Adrenal gland (tissue), 12 donors: ENCODE data around the gene ARL10. TPM values are rescaled to one million over a fixed set of nuclear protein-coding genes. Genes with fewer than 3 reads are reported as not detected.

Experiments used
- DNase-seq, 7 donors: peaks; one replicate each; pipeline ENCODE4 v3.0.0-alpha.2; 2019 to 2020
- H3K27ac ChIP-seq, 5 donors: fragments of 200-600 bp; sonication (generic) in 4 of 5; 1 replicate in 3 of 5; 2 replicates in 2 of 5; pipeline versions ENCODE4 v1.5.1 to v1.8.0; 2016 to 2020; ENCODE audit warnings: mild to moderate bottlenecking in 1 of 5
- H3K27me3 ChIP-seq: fragments of 200-600 bp; 2 replicates; pipeline ENCODE4 v1.8.0; 2021
- H3K36me3 ChIP-seq, 2 donors: fragments of 200-600 bp; replicated peaks in 1 of 2; 1 replicate in 1 of 2; 2 replicates in 1 of 2; pipeline versions ENCODE4 v1.5.1 to v1.8.0; 2018 to 2022
- H3K4me1 ChIP-seq, 2 donors: fragments of 200-600 bp; replicated peaks in 1 of 2; 1 replicate in 1 of 2; 2 replicates in 1 of 2; pipeline versions ENCODE4 v1.5.1 to v1.8.0; 2018 to 2021
- H3K4me3 ChIP-seq, 4 donors: fragments of 200-600 bp; sonication (generic) in 3 of 4; one replicate each; pipeline ENCODE4 v1.5.1; 2016 to 2018
- H3K9me3 ChIP-seq, 3 donors: fragments of 200-600 bp; sonication (generic) in 1 of 3; replicated peaks in 1 of 3; 1 replicate in 2 of 3; 2 replicates in 1 of 3; pipeline versions ENCODE4 v1.5.1 to v1.8.0; 2016 to 2021
- CTCF ChIP-seq, 6 experiments: fragments of 450-650 bp in 4 of 6; fragments of 200-600 bp in 2 of 6; sonication (generic) in 1 of 6; IDR thresholded peaks; 1 replicate in 5 of 6; 2 replicates in 1 of 6; pipeline versions ENCODE4 v1.5.1 to v1.8.0; 2016 to 2021; ENCODE audit warnings: antibody characterized with exemption in 6 of 6, mild to moderate bottlenecking in 2 of 6, moderate library complexity in 1 of 6
- POLR2A ChIP-seq, 2 donors: fragments of 450-650 bp; IDR thresholded peaks; one replicate each; pipeline ENCODE4 v1.6.1; 2017; ENCODE audit warnings: antibody characterized with exemption in 2 of 2, mild to moderate bottlenecking in 2 of 2, moderate library complexity in 1 of 2
- WGBS, 4 donors: extraction: QIAGEN DNeasy Blood & Tissue Kit in 2 of 4; methylation state at CpG; one replicate each; pipeline versions ENCODE4 v1.1.5 to v1.1.7; 2013 to 2017; 5-methylcytosine and 5-hydroxymethylcytosine counted together
- intact Hi-C, 2 donors: fragments of 100-400 bp; cut with DNase I; formaldehyde crosslinking; loops; one replicate each; pipeline versions ENCODE4 v1.14.1 to v1.15.0; 2022 to 2023
- polyA plus RNA-seq, 3 donors: library from polyadenylated mRNA; stranded (reverse); fragments of 200-250 nt in 2 of 3; fragments of 350-450 nt in 1 of 3; fragmentation: Illumina TruSeq in 1 of 3; extraction: RNeasy Lipid Tissue Mini Kit (QIAGEN cat#74804) in 1 of 3; gene quantifications; one replicate each; pipeline ENCODE4 v1.2.3, GENCODE V29; 2013 to 2014
- total RNA-seq, 9 donors: library from RNA; depleted of rRNA in 4 of 9; stranded (reverse); fragments of >200 nt in 4 of 9; fragments of 120-200 nt in 1 of 9; fragmentation: NEBNext Ultra II Directional in 1 of 9; extraction: Animal tissue kit (Norgen Biotek cat#: 25700) in 1 of 9; gene quantifications; one replicate each; pipeline versions ENCODE4 v1.1.0 to v1.2.4, GENCODE V29; 2013 to 2023
- donor health status: healthy with polysubstance abuse.
- donor health status: Bipolar disorder and iron deficiency.
- donor health status: DM: yes; HTN: yes; CAD: no.
- donor health status: DM: no; HTN: no; CAD: no.
- donor health status: DM: no; HTN: no; CAD: no.
- donor health status: DM: yes; HTN: yes; CAD: no.

The ARL10 gene
- total and polyA plus RNA-seq, 12 donors, result 1.6 to 8.8 (median 3.2) TPM

DNA sequence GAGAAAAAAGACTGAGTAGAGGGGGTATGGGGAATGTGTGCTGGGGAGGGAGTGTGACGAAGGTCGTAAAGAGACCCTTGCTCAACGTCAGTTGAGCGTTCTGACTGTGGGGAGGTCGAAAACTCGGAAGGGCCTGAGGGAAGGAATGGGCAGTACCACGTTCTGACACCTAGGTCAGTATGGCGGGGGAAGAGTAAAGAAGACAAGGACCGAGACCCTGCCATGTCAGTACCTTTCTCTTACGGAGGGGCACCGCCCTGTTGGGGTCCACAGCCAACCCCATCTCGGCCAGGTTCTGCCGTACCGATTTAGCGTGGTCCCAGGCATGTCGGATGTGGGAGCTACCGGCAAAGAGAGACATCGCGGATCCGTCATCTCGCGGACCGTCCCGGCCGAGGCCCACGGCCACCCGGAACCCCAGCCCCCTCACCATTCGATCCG lies 22.7 kb downstream of the ARL10 start:
- intact Hi-C loops, result loop anchor here in 1 of 2 donors (2.0 kb wide), 1 partner anchor 27 kb away; no protein-coding TSS in a partner anchor
- 0 to 1% (median 0%) methylated on average over 18 to 29 of the region's 29 CpGs for WGBS, 4 donors
- TF ChIP-seq POLR2A (IDR thresholded peaks at IDR 0.05) (no peak), CTCF (IDR thresholded peaks at IDR 0.05) (no peak)
- Histone ChIP-seq H3K4me3 (peak overlapping the region; percentile 17 to 89 (median 73)), H3K27ac (peak overlapping the region in 2 of 5 donors; percentile 96 to 99), H3K4me1 (peaks cover 12 to 24% of the 10 kb centered on the region in 2 donors), H3K36me3 (peaks cover 0 to 46% of the 10 kb centered on the region in 2 donors), H3K27me3 (no peaks in the 10 kb centered on the region), H3K9me3 (no peaks in the 10 kb centered on the region)
- DNase-seq, result peak in 1 of 7 donors; percentile 28

- H3K36me3 ChIP-seq, result peaks cover 0 to 46% of the 10 kb centered on the region in 2 donors
- H3K27me3 ChIP-seq, result no peaks in the 10 kb centered on the region
- no peaks in the 10 kb centered on the region for H3K9me3 ChIP-seq
- H3K4me3 ChIP-seq, result peak within 1 kb of the TSS; percentile 17 to 89 (median 80)
- intact Hi-C loops, result loop anchor here in 1 of 2 donors (2.0 kb wide), 1 partner anchor 26 kb away; no protein-coding TSS in a partner anchor
- WGBS, 4 donors, result 0 to 1% (median 0%) methylated on average over 36 to 47 of the region's 47 CpGs
- peak; percentile 99 to 100 (median 100) for DNase-seq
- H3K27ac ChIP-seq, result peak within 1 kb of the TSS; percentile 92 to 99 (median 96)
- peaks cover 12 to 24% of the 10 kb centered on the region in 2 donors for H3K4me1 ChIP-seq
- TF ChIP-seq CTCF (IDR thresholded peaks at IDR 0.05) (peak in 3 of 6 experiments; percentile 28 to 51 (median 44)), POLR2A (IDR thresholded peaks at IDR 0.05) (peak in 1 of 2 donors; percentile 7)
Observed at GRCh38 chr5:176388444-176389134, 23.3 kb downstream of the ARL10 start, which contains the start of the genes HIGD2A and NOP16. HIGD2A (plus strand) TSS chr5:176388751; CDS start chr5:176388820, 69 bp downstream. NOP16 (minus strand) TSS chr5:176388598; CDS start chr5:176388539, 59 bp downstream.

DNA sequence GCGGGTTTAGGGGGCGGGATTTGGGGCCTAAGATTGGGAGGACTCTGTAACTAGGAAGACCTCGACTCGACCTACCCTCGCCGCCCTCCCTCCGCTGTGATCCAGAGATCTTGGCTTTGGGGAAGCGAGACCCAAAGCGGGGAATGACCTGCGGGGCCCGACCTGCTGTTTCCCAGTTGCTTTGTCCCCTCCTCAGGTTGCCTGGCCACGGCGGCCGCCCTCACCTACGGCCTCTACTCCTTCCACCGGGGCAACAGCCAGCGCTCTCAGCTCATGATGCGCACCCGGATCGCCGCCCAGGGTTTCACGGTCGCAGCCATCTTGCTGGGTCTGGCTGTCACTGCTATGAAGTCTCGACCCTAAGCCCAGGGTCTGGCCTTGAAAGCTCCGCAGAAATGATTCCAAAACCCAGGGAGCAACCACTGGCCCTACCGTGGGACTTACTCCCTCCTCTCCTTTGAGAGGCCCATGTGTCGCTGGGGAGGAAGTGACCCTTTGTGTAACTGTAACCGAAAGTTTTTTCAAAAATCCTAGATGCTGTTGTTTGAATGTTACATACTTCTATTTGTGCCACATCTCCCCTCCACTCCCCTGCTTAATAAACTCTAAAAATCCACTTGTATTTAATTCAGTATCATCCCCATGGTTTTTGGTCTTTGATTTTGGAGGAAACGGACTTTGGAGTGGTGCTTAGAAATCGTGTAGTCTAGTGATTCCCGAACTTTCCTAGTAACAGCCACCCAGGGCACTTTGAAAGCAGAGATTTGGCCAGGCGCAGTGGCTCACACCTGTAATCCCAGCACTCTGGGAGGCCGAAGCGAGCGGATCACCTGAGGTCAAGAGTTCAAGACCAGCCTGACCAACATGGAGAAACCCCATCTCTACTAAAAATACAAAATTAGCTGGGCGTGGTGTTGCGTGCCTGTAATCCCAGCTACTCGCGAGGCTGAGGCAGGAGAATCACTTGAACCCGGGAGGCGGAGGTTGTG lies 24.1 kb downstream of the ARL10 start:
- no peak for DNase-seq
- Histone ChIP-seq H3K27ac (peak overlapping the region; percentile 90 to 99 (median 95)), H3K4me3 (peak overlapping the region in 3 of 4 donors; percentile 58 to 89 (median 80)), H3K36me3 (peaks cover 0 to 44% of the 10 kb centered on the region in 2 donors), H3K9me3 (no peaks in the 10 kb centered on the region), H3K4me1 (peaks cover 12 to 24% of the 10 kb centered on the region in 2 donors), H3K27me3 (no peaks in the 10 kb centered on the region)
- 25 to 42% (median 27%) methylated on average over 22 to 41 of the region's 41 CpGs for WGBS, 4 donors
- TF ChIP-seq POLR2A (IDR thresholded peaks at IDR 0.05) (peak; percentile 81 to 94), CTCF (IDR thresholded peaks at IDR 0.05) (no peak)
- intact Hi-C loops, result loop anchor here in 1 of 2 donors (2.0 kb wide), 1 partner anchor 25 kb away; no protein-coding TSS in a partner anchor
